HCT116 (cell line): ENCODE data around the gene SPINT4.

ENCODE experiments used
- ATF3 ChIP-seq: IDR thresholded peaks from 2 replicates; pipeline ENCODE4 v1.6.1; 2012
- CTCF ChIP-seq, 3 experiments: fragments of 200-600 bp in 1 of 3; sonication (generic) in 1 of 3; IDR thresholded peaks in 2 of 3; conservative IDR thresholded peaks in 1 of 3; 2 replicates each; pipeline ENCODE4 v1.5.1; 2012 to 2017; ENCODE audit warnings: low read depth in 2 of 3, low read length in 2 of 3, antibody characterized with exemption in 1 of 3, borderline replicate concordance in 1 of 3, control low read depth in 1 of 3, mild to moderate bottlenecking in 1 of 3, mixed read lengths in 1 of 3, mixed run types in 1 of 3, moderate library complexity in 1 of 3; ENCODE audit not compliant: insufficient read depth in 1 of 3
- EGR1 ChIP-seq: IDR thresholded peaks from 2 replicates; pipeline ENCODE4 v1.6.1; 2012; ENCODE audit warnings: low read depth
- EZH2 ChIP-seq: fragments of 200-600 bp; sonication (generic); IDR thresholded peaks from 2 replicates; pipeline ENCODE4 v1.6.1; 2017; ENCODE audit warnings: antibody characterized with exemption, mixed run types
- EZH2phosphoT487 ChIP-seq: fragments of 200-600 bp; IDR thresholded peaks from 2 replicates; pipeline ENCODE4 v1.6.1; 2018; ENCODE audit warnings: antibody characterized with exemption, borderline replicate concordance
- POLR2A ChIP-seq: IDR thresholded peaks from 2 replicates; pipeline ENCODE4 v1.7.0; 2011; ENCODE audit warnings: borderline replicate concordance; ENCODE audit not compliant: insufficient read depth, insufficient read length; ENCODE audit errors: extremely low read depth
- POLR2AphosphoS5 ChIP-seq: IDR thresholded peaks from 2 replicates; pipeline ENCODE4 v1.6.1; 2011; ENCODE audit warnings: mild to moderate bottlenecking, low read depth, low read length, moderate library complexity
- SP1 ChIP-seq: IDR thresholded peaks from 2 replicates; pipeline ENCODE4 v1.6.1; 2012; ENCODE audit warnings: low read depth

GRCh38 chr20:45742596-45742995 is 20.4 kb downstream of the SPINT4 start:
- TF ChIP-seq ATF3 (no peak), POLR2A (no peak), EZH2 (no peak), CTCF (IDR thresholded peaks at IDR 0.05 in 2 of 3, conservative IDR thresholded peaks at IDR 0.05 in 1 of 3; ENCODE audit: borderline replicate concordance in 1 of 3, insufficient read depth in 1 of 3, low read depth in 2 of 3, low read length in 2 of 3) (no peak), POLR2AphosphoS5 (no peak), EZH2phosphoT487 (no peak), SP1 (no peak), EGR1 (no peak)
